ENCODE data around the gene TXNDC2.

TXNDC2 gene

GRCh38 chr18:9913526-9914333, 28.0 kb downstream of the TXNDC2 start, which contains the start of gene VAPA:
VAPA (plus strand) TSS chr18:9914016; CDS start chr18:9914257, 241 bp downstream.
- no peaks in the 10 kb centered on the region for H3K9me3 Mint-ChIP-seq
- peaks cover 6% of the 10 kb centered on the region for H3K27me3 Mint-ChIP-seq (ENCODE audit: low read depth)
- peak within 1 kb of the TSS; percentile 94 to 97 (median 96) for H3K27ac Mint-ChIP-seq
- no peak for TF ChIP-seq CTCF (IDR thresholded peaks at IDR 0.05; ENCODE audit: unreplicated experiment in 3 of 3)
- H3K4me1 Mint-ChIP-seq = peaks cover 23% of the 10 kb centered on the region
- H3K36me3 Mint-ChIP-seq (ENCODE audit: low read depth) = no peaks in the 10 kb centered on the region
- peak within 1 kb of the TSS; percentile 90 to 97 (median 94) for H3K4me3 Mint-ChIP-seq

GRCh38 chr18:9914334-9914583, 28.5 kb downstream of the TXNDC2 start:
- Mint-ChIP-seq H3K9me3 (no peaks in the 10 kb centered on the region), H3K27ac (peak overlapping the region in 1 of 3 experiments; percentile 93), H3K36me3 (ENCODE audit: low read depth) (no peaks in the 10 kb centered on the region), H3K27me3 (ENCODE audit: low read depth) (peaks cover 2% of the 10 kb centered on the region), H3K4me3 (peak overlapping the region; percentile 90 to 94 (median 93)), H3K4me1 (peaks cover 23% of the 10 kb centered on the region)
- TF ChIP-seq CTCF (IDR thresholded peaks at IDR 0.05; ENCODE audit: unreplicated experiment in 3 of 3) = no peak

GRCh38 chr18:9914584-9915290, 29.0 kb downstream of the TXNDC2 start:
- H3K36me3 Mint-ChIP-seq (ENCODE audit: low read depth) = no peaks in the 10 kb centered on the region
- peak overlapping the region; percentile 90 to 97 (median 94) for H3K4me3 Mint-ChIP-seq
- TF ChIP-seq CTCF (IDR thresholded peaks at IDR 0.05; ENCODE audit: unreplicated experiment in 3 of 3) = no peak
- no peaks in the 10 kb centered on the region for H3K27me3 Mint-ChIP-seq (ENCODE audit: low read depth)
- H3K9me3 Mint-ChIP-seq = no peaks in the 10 kb centered on the region
- peak overlapping the region; percentile 94 to 96 (median 96) for H3K27ac Mint-ChIP-seq
- H3K4me1 Mint-ChIP-seq = peaks cover 23% of the 10 kb centered on the region

GRCh38 chr18:9915291-9916076, 29.7 kb downstream of the TXNDC2 start:
- H3K4me3 Mint-ChIP-seq = peak overlapping the region; percentile 90 to 97 (median 94)
- no peak for TF ChIP-seq CTCF (IDR thresholded peaks at IDR 0.05; ENCODE audit: unreplicated experiment in 3 of 3)
- H3K27me3 Mint-ChIP-seq (ENCODE audit: low read depth) = no peaks in the 10 kb centered on the region
- H3K36me3 Mint-ChIP-seq (ENCODE audit: low read depth) = no peaks in the 10 kb centered on the region
- no peaks in the 10 kb centered on the region for H3K9me3 Mint-ChIP-seq
- H3K4me1 Mint-ChIP-seq = peaks cover 23% of the 10 kb centered on the region
- peak overlapping the region; percentile 94 to 96 (median 96) for H3K27ac Mint-ChIP-seq

GRCh38 chr18:9916077-9916639, 30.4 kb downstream of the TXNDC2 start:
- TF ChIP-seq CTCF (IDR thresholded peaks at IDR 0.05; ENCODE audit: unreplicated experiment in 3 of 3) = no peak
- Mint-ChIP-seq H3K4me3 (peak overlapping the region; percentile 90 to 97 (median 94)), H3K36me3 (ENCODE audit: low read depth) (no peaks in the 10 kb centered on the region), H3K4me1 (peaks cover 23% of the 10 kb centered on the region), H3K27ac (peak overlapping the region; percentile 94 to 96 (median 96)), H3K27me3 (ENCODE audit: low read depth) (no peaks in the 10 kb centered on the region), H3K9me3 (no peaks in the 10 kb centered on the region)
